H1 (cell line): ENCODE results near the gene CWC15.

Source experiments
- EZH2 ChIP-seq: fragments of 200-600 bp; sonication (generic); IDR thresholded peaks from 2 replicates; pipeline ENCODE4 v1.7.1; 2012; ENCODE audit warnings: low read depth, mild to moderate bottlenecking, moderate library complexity, low read length, inconsistent platforms; ENCODE audit not compliant: severe bottlenecking
- POLR2A ChIP-seq, 2 experiments: IDR thresholded peaks; 1 replicate in 1 of 2; 2 replicates in 1 of 2; pipeline ENCODE4 v1.6.1; 2011; ENCODE audit warnings: low read depth in 2 of 2, low read length in 2 of 2, mild to moderate bottlenecking in 2 of 2; ENCODE audit errors: control extremely low read depth in 1 of 2
- POLR2AphosphoS5 ChIP-seq: IDR thresholded peaks from 2 replicates; pipeline ENCODE4 v1.6.1; 2011; ENCODE audit warnings: low read depth, low read length
- TF ChIP-seq, protein P1 (sequence below), 3 experiments: IDR thresholded peaks; 1 replicate in 2 of 3; 2 replicates in 1 of 3; pipeline versions ENCODE4 v1.5.1 to v1.6.1; 2011; ENCODE audit warnings: low read length in 3 of 3, mild to moderate bottlenecking in 3 of 3, inconsistent platforms in 2 of 3, low read depth in 1 of 3, moderate library complexity in 1 of 3; ENCODE audit not compliant: insufficient read depth in 1 of 3; ENCODE audit errors: control extremely low read depth in 1 of 3

DNA sequence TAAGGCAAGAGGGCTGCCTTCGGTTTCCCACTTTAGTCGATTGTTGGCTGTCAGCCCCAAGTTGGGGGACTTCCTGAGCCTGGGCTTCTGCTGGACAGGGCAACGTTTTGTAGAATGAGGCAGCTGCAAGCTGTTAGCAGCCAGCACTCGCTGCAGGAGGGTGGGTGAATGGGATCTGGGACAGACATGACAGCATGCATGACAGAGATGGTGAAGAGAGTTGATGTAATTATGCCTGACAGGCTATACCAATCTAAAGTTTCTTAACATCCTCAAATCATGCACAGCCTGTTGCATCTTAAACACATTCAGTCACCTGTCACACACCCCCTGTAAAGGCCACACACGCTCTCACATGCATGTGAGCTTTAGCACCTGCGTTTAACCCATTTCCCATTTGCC is 49.2 kb downstream of the CWC15 start:
- TF ChIP-seq POLR2A (IDR thresholded peaks at IDR 0.05; ENCODE audit: control extremely low read depth in 1 of 2, low read depth in 2 of 2, low read length in 2 of 2), result no peak
- TF ChIP-seq, protein P1, sequence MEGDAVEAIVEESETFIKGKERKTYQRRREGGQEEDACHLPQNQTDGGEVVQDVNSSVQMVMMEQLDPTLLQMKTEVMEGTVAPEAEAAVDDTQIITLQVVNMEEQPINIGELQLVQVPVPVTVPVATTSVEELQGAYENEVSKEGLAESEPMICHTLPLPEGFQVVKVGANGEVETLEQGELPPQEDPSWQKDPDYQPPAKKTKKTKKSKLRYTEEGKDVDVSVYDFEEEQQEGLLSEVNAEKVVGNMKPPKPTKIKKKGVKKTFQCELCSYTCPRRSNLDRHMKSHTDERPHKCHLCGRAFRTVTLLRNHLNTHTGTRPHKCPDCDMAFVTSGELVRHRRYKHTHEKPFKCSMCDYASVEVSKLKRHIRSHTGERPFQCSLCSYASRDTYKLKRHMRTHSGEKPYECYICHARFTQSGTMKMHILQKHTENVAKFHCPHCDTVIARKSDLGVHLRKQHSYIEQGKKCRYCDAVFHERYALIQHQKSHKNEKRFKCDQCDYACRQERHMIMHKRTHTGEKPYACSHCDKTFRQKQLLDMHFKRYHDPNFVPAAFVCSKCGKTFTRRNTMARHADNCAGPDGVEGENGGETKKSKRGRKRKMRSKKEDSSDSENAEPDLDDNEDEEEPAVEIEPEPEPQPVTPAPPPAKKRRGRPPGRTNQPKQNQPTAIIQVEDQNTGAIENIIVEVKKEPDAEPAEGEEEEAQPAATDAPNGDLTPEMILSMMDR (IDR thresholded peaks at IDR 0.05; ENCODE audit: control extremely low read depth in 1 of 3, insufficient read depth in 1 of 3, low read depth in 1 of 3, low read length in 3 of 3), result no peak
- TF ChIP-seq EZH2, result no peak
- TF ChIP-seq POLR2AphosphoS5, result no peak
